ENCODE measurements around the gene VSTM2B. TPM values are rescaled to one million over a fixed set of nuclear protein-coding genes. Genes with fewer than 3 reads are reported as not detected.

Gene VSTM2B
- total RNA-seq, 1 experiment from 2014 or later: not detected

- Mint-ChIP-seq H3K4me1 (ENCODE audit: low read depth, unreplicated experiment) (no peaks in the 10 kb centered on the region), H3K36me3 (ENCODE audit: insufficient read depth, unreplicated experiment) (no peaks in the 10 kb centered on the region), H3K9me3 (ENCODE audit: unreplicated experiment) (no peaks in the 10 kb centered on the region), H3K27ac (ENCODE audit: unreplicated experiment) (no peak overlapping the region), H3K4me3 (ENCODE audit: unreplicated experiment) (no peak overlapping the region), H3K27me3 (ENCODE audit: insufficient read depth, unreplicated experiment) (peaks cover 8% of the 10 kb centered on the region)
- Histone ChIP-seq H3K27me3 (replicated peaks; ENCODE audit: control insufficient read depth, insufficient read depth, low read length) (no peaks in the 10 kb centered on the region), H3K4me1 (no peaks in the 10 kb centered on the region), H3K4me3 (ENCODE audit: low read depth, low read length) (no peak overlapping the region), H3K36me3 (ENCODE audit: control insufficient read depth, insufficient read depth, low read length) (no peaks in the 10 kb centered on the region), H3K9me3 (no peaks in the 10 kb centered on the region)
- CTCF ChIA-PET: no interaction called here
- POLR2A ChIA-PET: no interaction called here
- DNase-seq: no peak
- BruUV-seq (replicated peaks): no TSS peak
- intact Hi-C loops (cut with micrococcal nuclease; ENCODE audit: unreplicated experiment): no loop called here
- no peak for TF ChIP-seq CTCF (IDR thresholded peaks at IDR 0.05; ENCODE audit: insufficient read depth in 1 of 2, low read depth in 1 of 2, low read length in 1 of 2, severe bottlenecking in 1 of 2, unreplicated experiment in 1 of 2)
Measured at GRCh38 chr19:29574510-29574909, 48.7 kb downstream of the VSTM2B start.

GRCh38 chr19:29576046-29576606 lies 50.3 kb downstream of the VSTM2B start:
- Histone ChIP-seq H3K27me3 (replicated peaks; ENCODE audit: control insufficient read depth, insufficient read depth, low read length) (no peaks in the 10 kb centered on the region), H3K4me1 (no peaks in the 10 kb centered on the region), H3K9me3 (no peaks in the 10 kb centered on the region), H3K36me3 (ENCODE audit: control insufficient read depth, insufficient read depth, low read length) (no peaks in the 10 kb centered on the region), H3K4me3 (ENCODE audit: low read depth, low read length) (no peak overlapping the region)
- Mint-ChIP-seq H3K4me1 (ENCODE audit: low read depth, unreplicated experiment) (no peaks in the 10 kb centered on the region), H3K4me3 (ENCODE audit: unreplicated experiment) (no peak overlapping the region), H3K9me3 (ENCODE audit: unreplicated experiment) (no peaks in the 10 kb centered on the region), H3K27ac (ENCODE audit: unreplicated experiment) (no peak overlapping the region), H3K36me3 (ENCODE audit: insufficient read depth, unreplicated experiment) (no peaks in the 10 kb centered on the region), H3K27me3 (ENCODE audit: insufficient read depth, unreplicated experiment) (peaks cover 8% of the 10 kb centered on the region)
- intact Hi-C loops (cut with micrococcal nuclease; ENCODE audit: unreplicated experiment): no loop called here
- DNase-seq: no peak
- BruUV-seq (replicated peaks): no TSS peak
- CTCF ChIA-PET: no interaction called here
- POLR2A ChIA-PET: no interaction called here
- no peak for TF ChIP-seq CTCF (IDR thresholded peaks at IDR 0.05; ENCODE audit: insufficient read depth in 1 of 2, low read depth in 1 of 2, low read length in 1 of 2, severe bottlenecking in 1 of 2, unreplicated experiment in 1 of 2)

GRCh38 chr19:29576761-29577648 lies 51.2 kb downstream of the VSTM2B start:
- no peak overlapping the region for H3K27ac Mint-ChIP-seq (ENCODE audit: unreplicated experiment)
- CTCF ChIA-PET: no interaction called here

More at GRCh38 chr19:29576761-29577648, 51.2 kb downstream of the VSTM2B start:
- Histone ChIP-seq H3K36me3 (ENCODE audit: control insufficient read depth, insufficient read depth, low read length) (no peaks in the 10 kb centered on the region), H3K27me3 (replicated peaks; ENCODE audit: control insufficient read depth, insufficient read depth, low read length) (no peaks in the 10 kb centered on the region), H3K4me3 (ENCODE audit: low read depth, low read length) (no peak overlapping the region), H3K9me3 (no peaks in the 10 kb centered on the region), H3K4me1 (no peaks in the 10 kb centered on the region)
- no peaks in the 10 kb centered on the region for H3K9me3 Mint-ChIP-seq (ENCODE audit: unreplicated experiment)
- intact Hi-C loops (cut with micrococcal nuclease; ENCODE audit: unreplicated experiment): no loop called here
- no peak overlapping the region for H3K4me3 Mint-ChIP-seq (ENCODE audit: unreplicated experiment)
- no peak for DNase-seq
- TF ChIP-seq CTCF (IDR thresholded peaks at IDR 0.05; ENCODE audit: insufficient read depth in 1 of 2, low read depth in 1 of 2, low read length in 1 of 2, severe bottlenecking in 1 of 2, unreplicated experiment in 1 of 2): no peak
- H3K36me3 Mint-ChIP-seq (ENCODE audit: insufficient read depth, unreplicated experiment): no peaks in the 10 kb centered on the region
- H3K4me1 Mint-ChIP-seq (ENCODE audit: low read depth, unreplicated experiment): no peaks in the 10 kb centered on the region
- POLR2A ChIA-PET: no interaction called here
- H3K27me3 Mint-ChIP-seq (ENCODE audit: insufficient read depth, unreplicated experiment): peaks cover 8% of the 10 kb centered on the region
- BruUV-seq (replicated peaks): no TSS peak

Data from Caco-2 (cell line).